Measurements from ENCODE around the gene CAPSL.
"Not testable (repeated sequence)": the region's sequence is repeated elsewhere in the genome, so short reads cannot be mapped to it uniquely, and the experiment has no call there.

Gene CAPSL

DNA sequence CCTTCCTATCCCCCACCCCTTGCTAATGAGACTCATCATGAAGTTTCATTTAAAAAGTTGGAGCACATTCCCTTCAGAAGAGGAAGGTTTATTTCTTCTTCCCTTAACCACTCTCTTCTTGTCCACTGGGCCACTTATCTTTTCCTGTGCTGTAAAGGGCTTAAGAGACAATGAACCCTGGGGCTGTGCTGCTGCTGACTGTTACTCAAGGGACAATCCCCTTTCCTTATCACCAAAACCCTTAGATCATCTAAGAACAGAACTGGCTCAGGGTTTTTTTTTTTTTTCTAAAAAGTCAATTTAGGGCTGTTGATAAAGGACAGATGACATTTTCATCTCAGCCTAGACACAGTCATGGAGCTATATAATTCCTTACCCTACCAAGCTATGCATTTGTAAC, 29.6 kb downstream of the CAPSL start:
- no peak for DNase-seq
- intact Hi-C loops (cut with DNase I): no loop called here

DNA sequence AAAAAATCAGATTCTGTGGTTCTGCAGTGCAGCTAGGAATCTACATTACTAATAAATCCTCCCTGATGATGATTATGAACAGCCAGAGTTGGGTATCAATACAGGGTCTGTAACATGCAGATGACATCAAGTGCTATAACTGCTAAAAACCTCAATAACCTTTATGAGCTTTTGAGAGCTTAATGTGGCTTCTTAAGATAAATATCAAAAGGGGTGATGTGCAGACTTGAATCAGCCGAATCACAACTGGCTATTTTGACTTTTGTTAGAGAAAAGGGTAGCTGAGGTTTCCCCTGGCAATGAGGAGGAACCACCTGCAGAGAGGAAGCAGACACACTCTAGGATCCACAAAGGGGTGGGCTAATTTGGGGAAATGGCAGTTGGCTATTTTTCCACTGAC, 30.2 kb downstream of the CAPSL start:
- no peak for DNase-seq
- intact Hi-C loops (cut with DNase I): no loop called here

- intact Hi-C loops (cut with DNase I): no loop called here
- DNase-seq: no peak
Observed at GRCh38 chr5:35904443-35905132, 33.8 kb downstream of the CAPSL start.

- intact Hi-C loops (cut with DNase I): no loop called here
- DNase-seq: no peak
Observed at GRCh38 chr5:35903631-35904203, 34.7 kb downstream of the CAPSL start.

DNA sequence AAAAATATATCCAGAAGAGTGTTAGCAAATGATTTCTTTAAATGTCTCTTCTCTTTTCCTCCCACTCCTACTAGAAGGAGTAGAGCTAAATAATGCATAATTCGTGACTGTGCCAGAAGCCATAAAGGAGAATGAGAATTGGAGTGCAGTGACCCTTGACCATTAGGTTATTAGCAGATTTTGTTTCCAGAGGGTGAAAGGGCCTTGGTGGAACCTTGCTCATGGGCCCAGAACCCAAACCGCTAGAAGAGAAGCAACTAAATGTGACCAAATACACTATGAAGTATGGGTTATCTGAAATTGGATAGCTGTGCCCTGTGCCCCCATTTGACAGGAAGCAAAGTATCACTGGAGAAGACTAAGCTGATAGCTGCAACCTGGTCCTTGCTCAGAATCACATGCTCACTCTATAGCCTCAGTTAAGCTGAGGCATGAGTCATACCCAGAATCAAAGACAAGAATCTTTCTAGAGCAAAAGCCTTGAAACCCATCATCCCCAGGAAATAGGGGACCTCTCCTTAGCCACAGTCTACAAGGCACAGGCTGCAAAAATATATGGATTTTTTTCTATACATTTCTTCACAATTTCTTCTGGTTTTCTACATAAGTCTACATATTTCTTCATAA, 36.3 kb downstream of the CAPSL start:
- intact Hi-C loops (cut with DNase I): no loop called here

GRCh38 chr5:35900972-35901695, 37.3 kb downstream of the CAPSL start:
- intact Hi-C loops (cut with DNase I): no loop called here
- no peak for DNase-seq

More for the DNA sequence above, 36.3 kb downstream of the CAPSL start:
- no peak for DNase-seq

DNA sequence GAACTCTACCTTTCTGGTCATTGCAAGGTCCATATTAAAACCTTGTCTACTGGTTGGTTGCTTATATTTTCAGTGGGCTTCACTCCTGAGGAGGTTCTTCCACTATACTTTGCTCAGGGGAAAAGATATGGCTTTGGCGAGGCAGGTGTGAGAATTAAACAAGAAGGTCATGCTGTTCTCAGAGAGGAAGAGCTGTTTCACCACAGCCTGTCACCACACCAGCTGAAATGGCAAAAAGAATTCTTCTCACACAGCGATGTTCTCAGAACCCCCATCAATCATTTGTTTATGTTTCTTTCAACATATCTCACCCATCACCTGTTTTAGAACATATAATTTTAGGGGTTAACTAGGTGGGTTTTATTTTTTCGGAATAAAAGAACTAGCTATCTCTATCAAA, 38.6 kb downstream of the CAPSL start:
- DNase-seq: no peak
- intact Hi-C loops (cut with DNase I): no loop called here

DNA sequence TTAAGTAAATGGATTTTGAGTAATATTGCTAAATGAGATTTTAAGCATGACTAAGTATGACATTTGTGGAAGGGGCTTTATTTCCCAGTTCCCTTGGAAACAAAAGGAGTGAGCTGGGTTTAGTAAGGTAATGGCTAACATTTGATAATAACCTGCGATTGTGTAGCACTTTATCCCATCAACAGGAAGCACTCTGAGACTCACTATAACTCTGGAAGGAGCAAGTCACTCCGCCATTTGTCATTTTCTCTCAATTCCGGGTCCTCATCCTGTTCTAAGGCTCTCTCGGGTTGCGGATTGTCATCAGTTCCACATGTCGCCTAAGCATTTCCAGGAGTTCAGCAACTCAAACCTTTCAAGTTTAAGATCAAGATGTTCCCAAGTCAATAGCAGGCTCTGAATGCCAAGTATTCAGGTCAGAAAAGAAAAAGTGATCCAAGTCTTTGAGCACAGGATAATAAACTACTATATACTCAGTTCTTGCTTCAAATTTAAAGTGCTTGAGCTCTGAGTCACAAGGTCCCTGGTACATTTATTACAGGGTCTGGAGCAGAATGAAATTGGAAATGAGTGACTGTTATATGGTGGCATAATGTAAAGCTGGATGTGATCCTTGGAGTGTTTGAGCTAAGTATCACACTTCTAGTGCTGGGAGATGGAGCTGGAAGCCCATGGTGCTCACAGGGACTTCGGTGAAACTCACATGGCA, 39.3 kb downstream of the CAPSL start:
- intact Hi-C loops (cut with DNase I): no loop called here
- DNase-seq: no peak

- intact Hi-C loops (cut with DNase I): no loop called here
- no peak for DNase-seq
Observed at GRCh38 chr5:35894131-35894530, 44.3 kb downstream of the CAPSL start.

DNA sequence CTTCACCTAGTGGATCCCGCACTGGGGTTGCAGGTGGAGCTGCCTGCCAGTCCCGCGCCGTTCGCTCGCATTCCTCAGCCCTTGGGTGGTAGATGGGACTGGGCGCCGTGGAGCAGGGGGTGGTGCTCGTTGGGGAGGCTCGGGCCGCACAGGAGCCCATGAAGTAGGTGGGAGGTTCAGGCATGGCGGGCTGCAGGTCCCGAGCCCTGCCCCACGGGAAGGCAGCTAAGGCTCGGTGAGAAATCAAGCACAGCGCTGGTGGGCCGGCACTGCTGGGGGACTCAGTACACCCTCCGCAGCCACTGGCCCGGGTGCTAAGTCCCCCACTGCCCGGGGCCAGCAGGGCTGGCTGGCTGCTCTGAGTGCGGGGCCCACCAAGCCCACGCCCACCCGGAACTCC, 45.6 kb downstream of the CAPSL start:
- peak in 1 of 10 donors; percentile 73 for DNase-seq
- intact Hi-C loops (cut with DNase I): not testable (repeated sequence)

DNA sequence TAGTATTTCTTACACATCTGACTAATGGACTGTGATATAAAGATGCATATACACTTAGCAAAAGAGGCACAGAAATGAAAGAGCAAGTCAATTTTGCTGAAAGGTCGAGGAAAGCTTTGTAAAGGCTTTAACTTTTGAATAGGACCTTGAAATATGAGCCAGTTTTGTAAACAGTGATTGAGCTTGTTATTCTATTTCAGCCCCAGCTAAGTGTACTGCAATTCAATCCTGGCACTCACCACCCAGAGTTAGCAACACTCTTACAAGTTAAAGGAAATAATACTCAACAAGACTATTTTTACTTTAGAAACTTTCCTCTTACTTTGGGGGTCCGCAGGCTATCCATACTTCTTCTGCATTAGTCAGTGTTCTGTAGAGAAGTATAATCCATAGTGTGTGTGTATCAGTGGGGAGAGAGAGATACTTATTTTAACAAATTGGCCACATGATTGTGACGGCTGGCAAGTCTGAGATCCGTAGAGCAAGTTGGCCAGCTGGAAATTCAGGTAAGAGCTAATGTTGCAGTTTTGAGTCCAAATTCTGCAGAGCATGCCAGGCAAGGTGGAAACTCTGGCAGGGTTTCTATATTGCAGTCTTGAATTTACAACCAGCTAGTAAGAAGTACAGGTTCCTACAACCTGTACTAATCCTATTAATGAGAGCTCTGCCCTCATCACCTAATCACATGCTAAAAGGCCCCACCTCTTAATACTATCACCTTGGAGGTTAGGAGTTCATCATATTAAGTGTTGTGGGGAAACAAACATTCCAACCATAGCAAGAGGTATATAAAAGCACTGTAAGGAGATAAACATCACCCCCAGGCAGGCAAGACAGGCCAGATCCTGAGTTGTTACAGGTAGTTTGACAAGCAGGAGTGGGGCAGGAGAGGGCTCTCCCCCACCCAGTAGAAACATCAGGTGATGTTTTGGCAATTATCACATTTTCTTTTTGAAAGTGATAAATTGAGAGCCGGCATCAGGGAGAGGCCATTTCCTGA, 48.1 kb downstream of the CAPSL start:
- DNase-seq: no peak
- intact Hi-C loops (cut with DNase I): no loop called here

- intact Hi-C loops (cut with DNase I): no loop called here
- DNase-seq: no peak
Observed at GRCh38 chr5:35887321-35888100, 50.9 kb downstream of the CAPSL start.

GRCh38 chr5:35886381-35886780, 52.0 kb downstream of the CAPSL start:
- DNase-seq: no peak
- intact Hi-C loops (cut with DNase I): no loop called here

- DNase-seq: no peak
- intact Hi-C loops (cut with DNase I): no loop called here
Observed at GRCh38 chr5:35884773-35885172, 53.6 kb downstream of the CAPSL start.

DNA sequence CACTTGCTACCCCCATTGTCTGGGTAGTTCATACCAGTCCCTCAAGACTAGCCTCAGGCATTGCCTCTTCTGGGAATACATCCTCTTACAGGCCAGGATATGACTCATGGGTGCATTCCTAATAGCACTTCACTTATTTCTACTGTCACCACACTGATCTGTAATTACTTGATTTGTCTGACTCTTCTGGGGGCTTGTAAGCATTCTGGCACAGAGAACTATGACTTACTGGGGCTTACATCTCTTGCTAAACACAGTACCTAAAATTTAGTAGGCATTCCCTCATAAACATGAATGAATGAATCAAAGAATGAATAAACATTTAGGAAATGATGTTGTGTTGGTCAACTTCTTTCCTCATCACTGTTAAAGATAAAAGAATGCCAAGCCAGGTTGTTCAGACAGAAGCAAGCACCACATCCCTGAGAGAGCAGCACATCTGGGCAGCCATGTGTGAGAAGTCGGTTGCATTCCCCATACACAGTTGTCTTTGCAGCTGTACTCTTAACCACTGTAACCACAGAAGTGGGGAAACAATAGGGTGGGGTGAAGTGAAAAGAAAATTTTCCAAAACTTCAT, 54.1 kb downstream of the CAPSL start:
- DNase-seq: no peak

GRCh38 chr5:35881758-35882157, 56.7 kb downstream of the CAPSL start:
- intact Hi-C loops (cut with DNase I): no loop called here
- DNase-seq: no peak

More for the DNA sequence above, 54.1 kb downstream of the CAPSL start:
- intact Hi-C loops (cut with DNase I): no loop called here

DNA sequence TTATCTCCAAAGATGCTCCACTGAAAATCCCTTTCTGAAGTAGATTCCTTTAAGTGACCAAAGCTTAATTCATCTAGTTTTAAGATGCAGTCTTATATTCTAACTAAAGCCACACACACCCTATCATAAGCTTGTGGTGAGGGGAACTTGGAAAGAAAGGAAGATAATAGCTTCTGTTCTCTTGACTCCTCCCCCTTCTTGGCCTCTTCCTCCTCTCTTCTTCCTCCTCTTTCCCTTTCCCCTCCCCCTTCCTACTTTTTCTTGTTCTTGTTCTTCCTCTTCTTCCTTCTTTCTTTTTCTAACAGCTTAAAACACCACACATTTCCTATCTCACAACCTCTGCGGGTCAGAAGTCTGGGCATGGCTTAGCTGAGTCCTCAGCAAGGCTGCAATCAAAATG, 58.3 kb downstream of the CAPSL start:
- intact Hi-C loops (cut with DNase I): no loop called here
- DNase-seq: no peak

GRCh38 chr5:35879649-35880048, 58.8 kb downstream of the CAPSL start:
- DNase-seq: no peak
- intact Hi-C loops (cut with DNase I): no loop called here

Data from posterior cingulate gyrus (tissue), 11 donors.